Spleen (tissue), 11 donors: Measurements from ENCODE around the gene ADRB1. TPM values are rescaled to one million over a fixed set of nuclear protein-coding genes. Genes with fewer than 3 reads are reported as not detected.

Experiments used
- DNase-seq: peaks from one replicate; pipeline ENCODE4 v3.0.0-alpha.2; 2020
- H3K27ac ChIP-seq, 8 donors: fragments of 200-600 bp; sonication (generic) in 7 of 8; 1 replicate in 4 of 8; 2 replicates in 4 of 8; pipeline versions ENCODE4 v1.5.0 to v1.8.0; 2016 to 2021; ENCODE audit warnings: inconsistent platforms in 4 of 8, mild to moderate bottlenecking in 4 of 8, moderate library complexity in 1 of 8
- H3K27me3 ChIP-seq, 7 donors: fragments of 200-600 bp; sonication (generic) in 6 of 7; replicated peaks in 1 of 7; 1 replicate in 4 of 7; 2 replicates in 3 of 7; pipeline versions ENCODE4 v1.5.0 to v1.8.0; 2016 to 2021; ENCODE audit warnings: inconsistent platforms in 3 of 7, mild to moderate bottlenecking in 1 of 7
- H3K36me3 ChIP-seq, 6 donors: fragments of 200-600 bp; sonication (generic) in 5 of 6; 1 replicate in 4 of 6; 2 replicates in 2 of 6; pipeline versions ENCODE4 v1.5.0 to v1.8.0; 2016 to 2021; ENCODE audit warnings: inconsistent platforms in 2 of 6
- H3K4me1 ChIP-seq, 6 donors: fragments of 200-600 bp; sonication (generic) in 5 of 6; 1 replicate in 3 of 6; 2 replicates in 3 of 6; pipeline versions ENCODE4 v1.5.0 to v1.8.0; 2016 to 2021; ENCODE audit warnings: inconsistent platforms in 3 of 6
- H3K4me3 ChIP-seq, 8 donors: fragments of 200-600 bp; sonication (generic) in 7 of 8; 1 replicate in 4 of 8; 2 replicates in 4 of 8; pipeline versions ENCODE4 v1.5.0 to v1.8.0; 2016 to 2021; ENCODE audit warnings: inconsistent platforms in 4 of 8, mild to moderate bottlenecking in 4 of 8, moderate library complexity in 2 of 8
- H3K9me3 ChIP-seq, 8 donors: fragments of 200-600 bp; sonication (generic) in 7 of 8; 1 replicate in 4 of 8; 2 replicates in 4 of 8; pipeline versions ENCODE4 v1.5.0 to v1.8.0; 2016 to 2021; ENCODE audit warnings: inconsistent platforms in 4 of 8
- CTCF ChIP-seq, 11 experiments: fragments of 200-600 bp in 7 of 11; fragments of 450-650 bp in 4 of 11; sonication (generic) in 4 of 11; IDR thresholded peaks in 8 of 11; conservative IDR thresholded peaks in 3 of 11; 1 replicate in 7 of 11; 2 replicates in 4 of 11; pipeline versions ENCODE4 v1.4.0 to v1.8.0; 2016 to 2021; ENCODE audit warnings: antibody characterized with exemption in 11 of 11, inconsistent platforms in 4 of 11, mild to moderate bottlenecking in 1 of 11
- POLR2A ChIP-seq, 3 donors: fragments of 450-650 bp; IDR thresholded peaks; one replicate each; pipeline ENCODE4 v1.5.1; 2017; ENCODE audit warnings: antibody characterized with exemption in 3 of 3, mild to moderate bottlenecking in 1 of 3
- POLR2AphosphoS5 ChIP-seq, 3 donors: sonication (generic); formaldehyde crosslinking; IDR thresholded peaks; one replicate each; pipeline ENCODE4 v1.5.1; 2017; ENCODE audit warnings: antibody characterized with exemption in 3 of 3
- WGBS, 5 donors: extraction: QIAGEN DNeasy Blood & Tissue Kit in 3 of 5; methylation state at CpG; one replicate each; pipeline versions ENCODE4 v1.1.5 to v1.1.7; 2013 to 2018; 5-methylcytosine and 5-hydroxymethylcytosine counted together
- intact Hi-C: fragments of 100-400 bp; cut with DNase I; formaldehyde crosslinking; loops from one replicate; pipeline ENCODE4 v1.15.0; 2023; ENCODE audit warnings: low total_unique reads
- polyA plus RNA-seq, 3 donors: library from polyadenylated mRNA; stranded (reverse); fragments of 200-250 nt; gene quantifications; one replicate each; pipeline ENCODE4 v1.2.1, GENCODE V29; 2013
- total RNA-seq, 7 donors: library from RNA; depleted of rRNA in 3 of 7; stranded (reverse); fragments of >200 nt in 3 of 7; fragmentation: NEBNext Ultra II Directional in 4 of 7; extraction: Animal tissue kit (Norgen Biotek cat#: 25700) in 4 of 7; gene quantifications; one replicate each; pipeline versions ENCODE4 v1.1.0 to v1.2.1, GENCODE V29; 2016 to 2021
- donor health status: healthy with polysubstance abuse.
- donor health status: DM: no; HTN: no; CAD: no; lungs with moderate emphysema.
- donor health status: DM: no; HTN: no; CAD: no.
- donor health status: Bipolar disorder and iron deficiency.
- donor health status: healthy.
- donor health status: DM: no; HTN: no; CAD: no.
- donor health status: DM: yes; HTN: yes; CAD: no.

The ADRB1 gene
- total and polyA plus RNA-seq, 10 donors = 0.47 to 4.8 (median 2.4) TPM

- intact Hi-C loops = no loop called here
- DNase-seq = no peak
- Histone ChIP-seq H3K27me3 (peaks cover 0 to 11% (median 0%) of the 10 kb centered on the region in 7 donors), H3K27ac (no peak overlapping the region), H3K4me1 (peaks cover 0 to 7% (median 0%) of the 10 kb centered on the region in 6 donors), H3K4me3 (no peak overlapping the region), H3K9me3 (no peaks in the 10 kb centered on the region), H3K36me3 (no peaks in the 10 kb centered on the region)
- no peak for TF ChIP-seq POLR2A (IDR thresholded peaks at IDR 0.05)
- TF ChIP-seq POLR2AphosphoS5 (IDR thresholded peaks at IDR 0.05) = no peak
- TF ChIP-seq CTCF (IDR thresholded peaks at IDR 0.05 in 8 of 11, conservative IDR thresholded peaks at IDR 0.05 in 3 of 11) = no peak
- WGBS, 5 donors = 95 to 99% (median 96%) methylated on average over 5 of the region's 5 CpGs
Measured at GRCh38 chr10:114035791-114036190, 7.9 kb upstream of the ADRB1 start.

DNA sequence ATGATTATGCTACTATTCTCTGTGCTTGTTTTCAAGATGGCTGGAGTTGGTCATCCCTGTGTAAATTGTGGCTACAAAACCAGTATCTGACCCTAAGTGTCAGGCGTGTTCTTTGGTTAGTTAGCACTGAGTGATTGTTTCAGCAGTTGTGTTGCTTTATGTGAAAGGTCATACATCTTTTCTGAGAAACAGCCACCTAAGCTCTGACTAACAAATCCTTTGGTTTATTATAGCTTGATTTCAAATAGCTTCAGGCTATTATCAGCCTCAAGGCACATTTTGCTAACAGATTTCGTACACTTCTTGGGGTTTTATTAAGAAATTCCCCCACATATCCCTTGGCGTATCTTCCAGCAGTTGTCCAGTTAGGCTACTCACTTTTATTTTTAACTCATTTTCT is 4.8 kb upstream of the ADRB1 start:
- Histone ChIP-seq H3K4me1 (peaks cover 4 to 21% (median 14%) of the 10 kb centered on the region in 6 donors), H3K36me3 (no peaks in the 10 kb centered on the region), H3K4me3 (no peak overlapping the region), H3K27me3 (peaks cover 0 to 41% (median 12%) of the 10 kb centered on the region in 7 donors), H3K9me3 (no peaks in the 10 kb centered on the region), H3K27ac (no peak overlapping the region)
- WGBS, 5 donors = 76 to 91% (median 82%) methylated on average over 3 of the region's 3 CpGs
- intact Hi-C loops = no loop called here
- TF ChIP-seq POLR2AphosphoS5 (IDR thresholded peaks at IDR 0.05) (no peak), CTCF (IDR thresholded peaks at IDR 0.05 in 8 of 11, conservative IDR thresholded peaks at IDR 0.05 in 3 of 11) (no peak), POLR2A (IDR thresholded peaks at IDR 0.05) (no peak)
- DNase-seq = no peak

GRCh38 chr10:114041166-114041565 is 2.5 kb upstream of the ADRB1 start:
- H3K9me3 ChIP-seq = no peaks in the 10 kb centered on the region
- H3K27ac ChIP-seq = no peak overlapping the region
- peaks cover 0 to 64% (median 28%) of the 10 kb centered on the region in 7 donors for H3K27me3 ChIP-seq
- DNase-seq = no peak
- peaks cover 5 to 37% (median 32%) of the 10 kb centered on the region in 6 donors for H3K4me1 ChIP-seq
- intact Hi-C loops = no loop called here
- no peak overlapping the region for H3K4me3 ChIP-seq
- WGBS, 5 donors = 84 to 94% (median 91%) methylated on average over 8 of the region's 8 CpGs
- no peaks in the 10 kb centered on the region for H3K36me3 ChIP-seq
- no peak for TF ChIP-seq POLR2A (IDR thresholded peaks at IDR 0.05)

DNA sequence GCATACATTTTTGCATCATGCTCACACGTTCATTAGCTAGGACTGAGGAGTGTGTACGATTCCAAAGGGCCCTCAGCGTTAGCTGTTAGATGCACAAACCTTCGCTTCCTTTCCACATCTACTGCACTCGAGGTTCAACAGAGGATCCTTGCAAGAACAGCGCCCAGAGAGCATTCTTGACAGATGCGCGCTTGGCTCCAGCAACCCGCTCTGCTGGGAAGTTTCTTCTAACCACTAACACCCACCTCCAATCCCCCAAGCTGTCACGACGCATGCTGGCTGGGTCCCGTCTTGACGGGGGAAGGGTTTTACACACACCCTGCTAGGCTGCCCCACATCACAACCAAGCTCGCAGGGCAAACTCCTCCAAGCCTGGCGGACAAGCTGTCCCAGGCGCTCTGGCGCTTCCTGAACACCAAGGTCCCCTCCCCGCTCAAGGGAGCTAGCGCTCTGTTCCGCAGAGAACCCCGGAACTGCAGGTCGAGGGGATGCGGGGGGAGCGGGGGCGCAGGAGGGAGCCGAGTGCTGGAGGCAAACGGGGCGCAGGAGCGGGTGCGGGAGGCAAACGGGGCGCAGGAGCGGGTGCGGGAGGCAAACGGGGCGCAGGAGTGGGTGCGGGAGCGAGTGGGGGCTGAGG is 653 bp upstream of the ADRB1 start:
- TF ChIP-seq CTCF (IDR thresholded peaks at IDR 0.05 in 8 of 11, conservative IDR thresholded peaks at IDR 0.05 in 3 of 11) = no peak
- peak in 1 of 3 donors; percentile 5 for TF ChIP-seq POLR2AphosphoS5 (IDR thresholded peaks at IDR 0.05)
- intact Hi-C loops = no loop called here
- H3K27me3 ChIP-seq = peaks cover 0 to 83% (median 29%) of the 10 kb centered on the region in 7 donors
- H3K4me1 ChIP-seq = peaks cover 5 to 53% (median 35%) of the 10 kb centered on the region in 6 donors
- no peak for DNase-seq
- H3K9me3 ChIP-seq = no peaks in the 10 kb centered on the region
- H3K27ac ChIP-seq = peak overlapping the region in 7 of 8 donors; percentile 51 to 83 (median 77)
- peak overlapping the region; percentile 25 to 78 (median 50) for H3K4me3 ChIP-seq
- no peaks in the 10 kb centered on the region for H3K36me3 ChIP-seq
- WGBS, 5 donors = 1 to 2% (median 1%) methylated on average over 34 to 38 of the region's 38 CpGs
